Fibroblast of skin of scalp (primary cell): ENCODE measurements around the gene TMEM100.

Experiments used
- DNase-seq: peaks from one replicate; pipeline ENCODE4 v3.0.0-alpha.2; 2013

The TMEM100 gene

GRCh38 chr17:55717898-55718735 lies 4.5 kb downstream of the TMEM100 start:
- peak; percentile 72 for DNase-seq

- DNase-seq: no peak
Measured at GRCh38 chr17:55717432-55717831, 5.2 kb downstream of the TMEM100 start.

- peak; percentile 29 for DNase-seq
Measured at GRCh38 chr17:55710829-55711496, 11.7 kb downstream of the TMEM100 start.

DNA sequence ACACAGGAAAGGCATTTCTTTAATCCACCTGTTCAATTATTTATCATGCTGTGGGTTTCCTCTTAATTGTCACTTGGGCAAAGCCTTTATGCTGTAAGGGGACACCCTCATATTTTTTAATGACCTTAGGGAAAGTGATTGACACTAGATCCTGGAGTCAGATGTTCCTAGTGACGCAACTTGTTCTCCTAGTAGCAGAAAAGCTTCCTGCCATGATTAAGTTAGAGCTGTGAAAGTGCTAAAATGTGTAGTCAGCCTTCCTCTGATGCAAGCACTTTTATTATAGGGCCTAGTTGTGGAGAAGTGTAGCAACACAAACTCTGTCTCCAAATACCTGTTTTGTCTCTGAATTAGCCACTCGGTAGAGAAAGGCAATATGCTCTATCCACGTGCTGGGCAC lies 12.3 kb downstream of the TMEM100 start:
- DNase-seq: no peak

DNA sequence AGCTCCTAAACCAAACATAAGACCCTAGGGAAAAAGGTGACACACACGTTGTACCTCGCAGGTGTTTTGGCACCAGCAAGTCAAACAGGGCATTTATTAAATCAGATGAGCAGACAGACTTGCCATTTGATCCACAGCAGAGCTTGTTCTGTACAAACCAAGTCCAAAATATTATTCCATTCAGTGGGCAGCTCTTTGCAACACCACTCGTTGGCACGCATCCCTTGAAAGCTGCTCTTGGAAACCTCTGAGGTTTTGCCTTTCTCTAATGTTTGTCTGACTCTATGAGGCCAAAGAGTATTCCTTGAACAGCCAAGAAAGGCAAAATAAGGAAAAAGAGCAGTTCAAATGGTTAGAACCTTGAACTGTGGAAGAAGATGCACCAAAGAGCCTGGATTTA lies 12.7 kb downstream of the TMEM100 start:
- DNase-seq: no peak

DNA sequence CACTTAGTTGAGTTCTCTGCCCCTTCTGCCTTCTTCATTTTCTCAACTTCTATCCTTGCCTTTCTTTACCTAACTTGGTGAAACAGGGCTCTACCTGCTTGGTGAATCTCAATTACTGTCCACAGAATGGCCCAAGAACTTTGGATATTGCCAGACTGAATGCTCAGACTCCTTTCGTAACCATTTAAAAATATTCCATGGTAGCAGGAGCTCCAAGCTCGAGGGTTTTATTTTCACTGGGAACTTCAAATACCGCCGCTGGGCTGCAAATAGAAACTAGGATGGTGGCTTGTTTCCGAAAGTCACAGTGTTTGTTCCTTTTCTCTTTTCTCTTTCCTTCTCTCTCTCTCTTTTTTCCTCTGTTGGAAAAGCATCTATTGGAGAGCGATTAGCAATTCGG lies 13.2 kb downstream of the TMEM100 start:
- DNase-seq: no peak

DNA sequence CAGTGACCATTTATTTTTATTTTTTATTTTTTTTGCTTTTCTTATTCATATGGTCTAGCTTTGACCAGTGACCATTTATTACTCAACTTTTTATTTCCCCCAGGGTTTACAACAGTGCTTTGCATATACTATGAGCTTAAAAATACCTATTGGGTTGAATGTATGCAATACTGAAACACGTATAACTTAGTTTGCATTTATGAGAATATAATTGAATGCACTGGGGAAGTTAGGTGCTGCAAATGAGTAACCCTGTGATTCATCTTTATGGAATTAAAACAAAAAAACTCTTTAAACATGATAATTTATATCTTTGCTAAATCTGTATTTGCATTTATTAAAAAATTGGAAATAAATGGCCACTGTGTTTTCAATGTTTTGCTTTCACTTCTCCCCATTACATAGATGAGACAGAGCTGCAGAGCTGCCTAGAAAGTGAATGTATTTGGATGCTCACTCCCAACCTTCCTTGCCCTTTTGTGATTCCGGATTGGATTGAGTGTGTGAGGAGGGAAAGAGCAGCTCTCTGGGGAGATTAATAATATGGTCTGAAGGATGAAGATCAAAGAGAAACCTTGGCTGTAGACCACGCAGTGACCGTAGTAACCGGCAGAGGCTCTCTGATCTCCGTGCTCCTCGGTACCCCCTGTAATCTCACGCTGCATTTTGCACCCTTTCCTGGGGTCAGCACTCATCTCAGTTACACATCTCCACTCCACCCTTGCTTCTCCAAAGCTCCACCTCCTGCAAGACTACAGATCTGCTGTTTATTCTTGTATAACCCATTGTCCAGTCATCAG lies 14.3 kb downstream of the TMEM100 start:
- no peak for DNase-seq

DNA sequence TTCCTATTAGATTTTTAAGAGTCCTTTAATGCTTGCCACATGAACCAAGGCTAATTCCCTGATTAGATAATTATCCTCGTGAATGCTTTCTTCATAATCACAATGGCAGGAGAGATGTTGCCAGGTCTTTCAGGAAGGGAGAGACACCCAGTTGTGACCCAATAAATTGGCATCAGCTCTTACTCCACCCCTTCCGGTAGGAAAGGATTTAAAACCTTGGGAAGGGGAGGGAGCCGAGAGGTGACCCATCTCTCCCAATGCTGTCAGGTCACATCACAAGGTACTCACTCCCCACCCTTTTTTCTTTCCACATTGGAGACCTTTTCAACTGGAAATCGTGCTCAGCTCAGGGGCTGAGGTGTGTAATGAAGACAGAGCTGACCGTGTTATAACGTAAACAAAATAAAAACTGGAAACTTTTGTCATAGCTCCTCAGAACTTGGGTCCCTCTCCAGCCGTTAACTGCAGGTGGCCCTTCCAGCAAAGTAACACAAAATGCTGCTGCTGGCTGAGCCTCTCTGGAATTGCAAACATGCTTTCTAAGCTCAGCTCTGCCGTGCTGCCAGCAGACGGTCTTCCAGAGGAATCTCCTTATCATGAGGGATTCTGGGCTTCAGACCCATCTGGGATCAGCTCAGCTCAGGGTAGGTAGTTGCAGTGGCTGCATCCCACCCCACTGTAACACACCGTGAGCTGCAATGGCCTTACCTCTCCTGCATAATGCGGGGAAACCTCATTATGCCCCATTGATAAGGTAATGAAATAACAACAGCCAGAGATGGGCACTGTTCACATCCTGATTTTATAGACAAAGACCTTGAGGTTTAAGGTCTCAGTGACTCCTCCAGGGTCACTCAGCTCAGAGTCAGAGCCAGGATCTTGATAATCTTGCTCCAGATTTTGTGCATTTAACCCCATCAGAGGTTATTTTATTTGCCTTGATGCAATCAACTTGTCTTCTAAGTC lies 15.6 kb downstream of the TMEM100 start:
- DNase-seq: no peak

- DNase-seq: no peak
Measured at GRCh38 chr17:55705847-55706246, 16.8 kb downstream of the TMEM100 start.

GRCh38 chr17:55704401-55704800 lies 18.3 kb downstream of the TMEM100 start:
- no peak for DNase-seq

DNA sequence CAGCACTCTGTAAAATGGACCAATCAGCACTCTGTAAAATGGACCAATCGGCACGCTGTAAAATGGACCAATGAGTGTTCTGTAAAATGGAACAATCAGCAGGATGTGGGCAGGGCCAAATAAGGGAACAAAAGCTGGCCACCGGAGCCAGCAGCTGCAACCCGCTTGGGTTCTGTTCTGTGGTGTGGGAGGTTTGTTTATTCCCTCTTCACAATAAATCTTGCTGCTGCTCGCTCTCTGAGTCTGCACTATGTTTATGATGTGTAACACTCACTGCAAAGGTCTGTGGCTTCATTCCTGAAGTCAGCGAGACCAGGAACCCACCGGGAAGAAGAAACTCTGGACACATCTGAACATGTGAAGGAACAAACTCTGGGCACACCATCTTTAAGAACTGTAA lies 20.5 kb downstream of the TMEM100 start:
- no peak for DNase-seq

GRCh38 chr17:55699181-55699860 lies 23.3 kb downstream of the TMEM100 start:
- DNase-seq: no peak

GRCh38 chr17:55694286-55694910 lies 28.3 kb downstream of the TMEM100 start:
- no peak for DNase-seq

DNA sequence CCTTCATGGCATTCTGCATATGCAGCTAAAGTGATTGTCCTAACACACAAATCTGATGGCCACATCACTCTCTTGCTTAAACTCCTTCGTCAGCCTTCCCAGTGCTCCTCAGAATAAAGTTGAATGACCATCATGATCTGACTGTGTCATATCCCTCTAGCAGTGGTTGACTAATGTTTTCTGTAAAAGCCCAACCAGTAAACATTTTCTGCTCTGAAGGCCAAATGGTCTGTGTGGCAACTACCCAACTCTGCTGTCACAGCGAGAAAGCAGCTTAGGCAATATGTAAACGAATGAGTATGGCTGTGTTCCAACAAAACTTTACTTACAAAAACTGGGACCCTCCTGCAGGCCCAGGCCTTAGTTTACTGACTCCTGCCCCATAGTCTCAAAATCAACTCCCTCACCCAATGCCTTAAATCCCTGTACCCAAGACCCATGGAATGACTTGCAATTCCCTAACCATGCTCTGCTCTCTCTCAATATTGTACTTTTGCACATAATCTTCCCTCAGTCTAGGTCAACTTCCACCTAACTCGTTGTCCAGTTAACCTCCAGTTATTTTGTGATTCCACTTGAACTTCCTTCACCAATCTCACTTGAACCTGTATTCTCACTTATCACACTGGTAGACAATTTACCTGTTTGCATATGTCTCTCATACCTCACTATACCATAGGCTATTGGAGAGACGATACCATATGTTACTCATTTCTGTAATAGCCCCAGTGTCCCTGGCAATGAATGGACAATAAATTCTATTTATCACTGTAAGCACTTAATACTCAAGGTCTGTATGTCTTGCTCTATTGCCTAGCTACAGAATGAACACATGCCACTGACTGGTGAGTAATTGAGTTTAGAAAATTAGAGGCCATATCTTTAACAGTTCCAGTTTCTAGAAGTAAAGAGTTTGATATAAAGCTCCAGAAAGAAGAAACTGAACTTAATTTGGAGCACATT lies 29.1 kb downstream of the TMEM100 start:
- peak; percentile 14 for DNase-seq

GRCh38 chr17:55692276-55692675 lies 30.4 kb downstream of the TMEM100 start:
- no peak for DNase-seq

DNA sequence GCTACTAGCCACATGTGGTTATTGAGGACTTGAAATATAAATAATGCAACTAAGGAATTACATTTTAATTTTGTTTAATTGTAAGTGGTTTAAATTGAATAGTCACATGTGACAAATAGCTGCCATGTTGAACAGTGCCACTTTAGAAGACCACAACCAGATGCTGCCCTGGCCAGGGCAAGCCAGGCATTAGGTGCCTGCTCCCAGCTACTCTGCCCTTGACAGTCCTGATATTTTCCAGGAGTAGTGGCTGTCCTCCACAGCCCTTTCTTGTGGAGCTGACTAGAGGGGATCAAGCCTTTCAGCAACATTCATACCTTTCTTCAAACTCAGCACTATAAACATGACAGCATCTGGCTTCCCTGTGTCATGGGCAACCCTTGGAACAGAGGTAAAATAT lies 31.0 kb downstream of the TMEM100 start:
- DNase-seq: no peak

- no peak for DNase-seq
Measured at GRCh38 chr17:55690105-55690508, 32.6 kb downstream of the TMEM100 start.

GRCh38 chr17:55689672-55690071 lies 33.0 kb downstream of the TMEM100 start:
- no peak for DNase-seq

GRCh38 chr17:55688057-55688456 lies 34.6 kb downstream of the TMEM100 start:
- no peak for DNase-seq

- no peak for DNase-seq
Measured at GRCh38 chr17:55687037-55687436, 35.6 kb downstream of the TMEM100 start.
